ENCODE results near the gene NLRP2B.

- TF ChIP-seq REST (IDR thresholded peaks at IDR 0.05; ENCODE audit: insufficient read depth in 1 of 2, low read depth in 2 of 2, low read length in 2 of 2) (no peak), SIN3A (IDR thresholded peaks at IDR 0.05; ENCODE audit: borderline replicate concordance, insufficient read depth, low read length) (no peak), POLR2AphosphoS5 (IDR thresholded peaks at IDR 0.05; ENCODE audit: low read depth, low read length) (no peak), TAF1 (IDR thresholded peaks at IDR 0.05; ENCODE audit: borderline replicate concordance, insufficient read depth, low read length) (no peak)
These were observed 28.7 kb downstream of the NLRP2B start for GRCh38 chrX:57651169-57651919.
